ENCODE measurements around the gene SRMS. TPM values are rescaled to one million over a fixed set of nuclear protein-coding genes. Genes with fewer than 3 reads are reported as not detected.

The SRMS gene
- total RNA-seq, 3 donors from 2014 or later = not detected

Other genes starting within 250 kb of the SRMS start
- not detected for gene CHRNA4, start 186.4 kb downstream of the SRMS start, total RNA-seq
- gene KCNQ2, start 75.1 kb downstream of the SRMS start, total RNA-seq = not detected
- gene EEF1A2, start 48.7 kb downstream of the SRMS start, total RNA-seq = under 1 TPM; 0.63 to 0.96 (median 0.74) TPM
- 100 to 1,000 TPM; 137 to 171 (median 165) TPM for gene PPDPF, start 27.0 kb downstream of the SRMS start, total RNA-seq
- gene PTK6, start 10.4 kb downstream of the SRMS start, total RNA-seq = under 1 TPM; 0.13 to 0.21 (median 0.16) TPM
- under 1 TPM; 0.13 to 0.19 (median 0.18) TPM for gene FNDC11, start 6.4 kb upstream of the SRMS start, total RNA-seq
- 10 to 100 TPM in 1 of 3 donors, 1 to 10 TPM in 2; 7.4 to 11.9 (median 7.8) TPM for gene HELZ2, start 26.5 kb upstream of the SRMS start, total RNA-seq
- 10 to 100 TPM; 14.6 to 16.1 (median 15.1) TPM for gene GMEB2, start 79.4 kb upstream of the SRMS start, total RNA-seq
- 10 to 100 TPM; 11.4 to 16.2 (median 12.4) TPM for gene STMN3, start 105.7 kb upstream of the SRMS start, total RNA-seq
- gene RTEL1, start 110.6 kb upstream of the SRMS start, total RNA-seq = 10 to 100 TPM; 50.6 to 67.7 (median 62.3) TPM
- under 1 TPM in 1 of 3 donors, not detected in 2; 0.47 TPM for gene TNFRSF6B, start 148.9 kb upstream of the SRMS start, total RNA-seq
- gene ARFRP1, start 160.2 kb upstream of the SRMS start, total RNA-seq = 10 to 100 TPM; 62.1 to 67.1 (median 63.5) TPM
- 10 to 100 TPM; 38.1 to 43.9 (median 42.0) TPM for gene ZGPAT, start 160.3 kb upstream of the SRMS start, total RNA-seq
- 10 to 100 TPM in 1 of 3 donors, 1 to 10 TPM in 2; 7.1 to 10.4 (median 9.3) TPM for gene LIME1, start 188.9 kb upstream of the SRMS start, total RNA-seq
- 10 to 100 TPM; 17.2 to 18.1 (median 17.3) TPM for gene SLC2A4RG, start 192.0 kb upstream of the SRMS start, total RNA-seq